ENCODE results near the gene ROCK2. TPM values are rescaled to one million over a fixed set of nuclear protein-coding genes. Genes with fewer than 3 reads are reported as not detected.

The ROCK2 gene
- total and polyA plus RNA-seq, 2 of the 13 experiments (the other 11 are each of a cell fraction or from before 2014, with no cell fraction given): 38.1 to 119 TPM

- peak; percentile 66; the same call in 1 of the 2 replicates for TF ChIP-seq GMEB1 (CRISPR knock-in tag; IDR thresholded peaks at IDR 0.05; ENCODE audit: borderline replicate concordance)
- peak; percentile 93 for TF ChIP-seq ZNF280D (CRISPR knock-in tag; IDR thresholded peaks at IDR 0.05)
- TF ChIP-seq MEF2D (CRISPR knock-in tag; IDR thresholded peaks at IDR 0.05): peak; percentile 84; the same call in 1 of the 2 replicates
- TF ChIP-seq TCF12 (IDR thresholded peaks at IDR 0.05): no peak
- TF ChIP-seq TCF12 (CRISPR knock-in tag; IDR thresholded peaks at IDR 0.05): peak; percentile 98
- peak in 1 of 2 experiments; percentile 99; a peak in 2 of 4 replicates for TF ChIP-seq KLF16 (CRISPR knock-in tag; IDR thresholded peaks at IDR 0.05)
- peak; percentile 95 for TF ChIP-seq PHF21A (CRISPR knock-in tag; IDR thresholded peaks at IDR 0.05)
- no peak; the same call in none of the 2 replicates for TF ChIP-seq BCL3 (CRISPR knock-in tag; IDR thresholded peaks at IDR 0.05)
- peak; percentile 88 for TF ChIP-seq ZBTB39 (CRISPR knock-in tag; IDR thresholded peaks at IDR 0.05)
- no peak for TF ChIP-seq ZNF496 (CRISPR knock-in tag; IDR thresholded peaks at IDR 0.05; ENCODE audit: insufficient replicate concordance)
- peak; percentile 96 for TF ChIP-seq GATA4 (IDR thresholded peaks at IDR 0.05; ENCODE audit: borderline replicate concordance, low read depth)
- TF ChIP-seq MED8 (CRISPR knock-in tag; IDR thresholded peaks at IDR 0.05; ENCODE audit: insufficient replicate concordance): peak; percentile 99
- peak; percentile 92 for TF ChIP-seq BRF2 (CRISPR knock-in tag; IDR thresholded peaks at IDR 0.05)
- peak; percentile 47 to 84; a peak in 1 of 4 replicates for TF ChIP-seq HMGXB4 (CRISPR knock-in tag; IDR thresholded peaks at IDR 0.05; ENCODE audit: borderline replicate concordance in 1 of 2, low read depth in 1 of 2)
- TF ChIP-seq ZNF460 (CRISPR knock-in tag; IDR thresholded peaks at IDR 0.05; ENCODE audit: borderline replicate concordance): peak; percentile 62
These were observed 10.1 kb upstream of the ROCK2 start (continued) for GRCh38 chr2:11354363-11355154.

Data from HepG2 (cell line).